ENCODE measurements around the gene ZGRF1.
"Not testable (repeated sequence)": the region's sequence is repeated elsewhere in the genome, so short reads cannot be mapped to it uniquely, and the experiment has no call there.

Gene ZGRF1

DNA sequence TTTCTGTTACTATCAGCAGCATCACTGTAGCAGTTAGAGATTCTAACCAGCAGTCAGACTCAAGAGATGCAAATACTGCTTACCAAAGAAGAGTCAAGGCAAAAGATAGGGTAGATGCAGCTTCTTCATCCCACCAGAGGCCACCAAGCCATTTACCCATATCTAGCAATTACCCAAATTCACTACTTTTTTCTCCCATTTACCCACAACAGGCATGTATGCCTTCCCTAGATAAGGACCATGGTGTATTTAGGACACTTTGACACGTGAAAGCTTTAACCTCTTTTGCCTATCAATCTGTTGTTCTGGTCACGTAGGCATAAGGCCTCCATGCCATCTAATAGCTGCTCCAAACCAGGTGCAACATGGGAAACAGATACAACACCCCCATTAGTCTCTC lies 5.8 kb upstream of the ZGRF1 start:
- ChIA-PET CTCF (interaction anchor here (1.0 to 2.5 kb wide), 4 partner anchors 38 to 309 kb away, joined by 3 to 10 read pairs (median 4); no protein-coding TSS in a partner anchor), POLR2A (no interaction called here)
- TF ChIP-seq, protein P1, sequence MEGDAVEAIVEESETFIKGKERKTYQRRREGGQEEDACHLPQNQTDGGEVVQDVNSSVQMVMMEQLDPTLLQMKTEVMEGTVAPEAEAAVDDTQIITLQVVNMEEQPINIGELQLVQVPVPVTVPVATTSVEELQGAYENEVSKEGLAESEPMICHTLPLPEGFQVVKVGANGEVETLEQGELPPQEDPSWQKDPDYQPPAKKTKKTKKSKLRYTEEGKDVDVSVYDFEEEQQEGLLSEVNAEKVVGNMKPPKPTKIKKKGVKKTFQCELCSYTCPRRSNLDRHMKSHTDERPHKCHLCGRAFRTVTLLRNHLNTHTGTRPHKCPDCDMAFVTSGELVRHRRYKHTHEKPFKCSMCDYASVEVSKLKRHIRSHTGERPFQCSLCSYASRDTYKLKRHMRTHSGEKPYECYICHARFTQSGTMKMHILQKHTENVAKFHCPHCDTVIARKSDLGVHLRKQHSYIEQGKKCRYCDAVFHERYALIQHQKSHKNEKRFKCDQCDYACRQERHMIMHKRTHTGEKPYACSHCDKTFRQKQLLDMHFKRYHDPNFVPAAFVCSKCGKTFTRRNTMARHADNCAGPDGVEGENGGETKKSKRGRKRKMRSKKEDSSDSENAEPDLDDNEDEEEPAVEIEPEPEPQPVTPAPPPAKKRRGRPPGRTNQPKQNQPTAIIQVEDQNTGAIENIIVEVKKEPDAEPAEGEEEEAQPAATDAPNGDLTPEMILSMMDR (IDR thresholded peaks at IDR 0.05; ENCODE audit: insufficient read depth, low read length, missing control alignments): no peak
- no peak for DNase-seq (ENCODE audit: low read depth, low spot score)
- H3K4me3 ChIP-seq (ENCODE audit: low read depth, low read length): no peak overlapping the region

DNA sequence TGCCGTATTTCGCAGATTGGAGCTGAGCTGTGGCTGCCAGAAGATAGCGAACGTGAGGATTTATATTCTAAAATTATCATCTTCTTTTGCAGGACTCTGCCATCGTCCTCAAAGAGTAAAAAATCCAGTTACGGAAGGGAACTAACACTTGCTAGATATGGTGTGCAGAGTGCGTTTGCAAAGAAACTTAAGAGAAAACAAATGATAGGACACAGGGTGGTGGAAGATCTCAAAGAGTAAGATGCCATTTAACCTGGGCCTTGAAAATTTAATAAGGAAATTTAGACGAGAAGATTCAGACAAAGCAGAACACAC lies 800 bp upstream of the ZGRF1 start:
- H3K4me3 ChIP-seq (ENCODE audit: low read depth, low read length): peak overlapping the region; percentile 87
- TF ChIP-seq, protein P1 (IDR thresholded peaks at IDR 0.05; ENCODE audit: insufficient read depth, low read length, missing control alignments): no peak
- POLR2A ChIA-PET: no interaction called here
- CTCF ChIA-PET: interaction anchor here (0.6 to 2.1 kb wide), 11 partner anchors 8 to 354 kb away, joined by 3 to 16 read pairs (median 4); no protein-coding TSS in a partner anchor
- no peak for DNase-seq (ENCODE audit: low read depth, low spot score)

DNA sequence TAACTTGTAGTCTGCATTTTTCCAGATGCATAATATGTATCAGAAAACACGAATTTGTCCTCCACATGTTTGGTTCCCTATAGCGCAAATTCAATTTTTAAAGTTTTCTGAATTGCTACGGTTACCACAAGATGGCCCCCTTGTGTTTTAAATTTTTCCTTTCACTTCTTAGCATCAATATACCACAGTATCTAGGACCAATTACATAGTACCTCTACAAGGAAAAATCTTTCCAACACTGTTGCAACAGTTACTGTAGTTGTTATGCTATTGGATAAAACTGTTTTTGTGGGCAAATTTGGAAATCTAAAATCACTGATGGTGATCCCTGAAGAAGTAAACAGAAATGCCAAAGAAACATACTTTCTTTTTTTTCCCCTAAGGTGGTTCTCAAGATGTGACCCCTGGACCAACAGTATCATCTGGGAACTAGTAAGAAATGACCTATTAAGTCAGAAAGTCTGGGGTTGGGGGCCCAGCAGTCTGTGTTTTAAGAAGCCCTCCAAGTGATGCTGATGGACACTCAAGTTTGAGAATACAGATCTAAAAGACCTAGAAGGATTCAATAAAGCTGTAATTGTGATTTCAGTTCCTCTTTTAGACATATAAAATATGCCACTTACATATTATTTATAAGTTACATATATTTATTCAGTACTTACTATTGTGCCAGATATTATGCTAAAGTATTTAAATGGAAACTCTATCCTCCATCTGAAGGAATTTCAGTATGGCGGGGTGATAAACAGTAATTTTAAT lies 3.1 kb downstream of the ZGRF1 start:
- DNase-seq (ENCODE audit: low read depth, low spot score): no peak

DNA sequence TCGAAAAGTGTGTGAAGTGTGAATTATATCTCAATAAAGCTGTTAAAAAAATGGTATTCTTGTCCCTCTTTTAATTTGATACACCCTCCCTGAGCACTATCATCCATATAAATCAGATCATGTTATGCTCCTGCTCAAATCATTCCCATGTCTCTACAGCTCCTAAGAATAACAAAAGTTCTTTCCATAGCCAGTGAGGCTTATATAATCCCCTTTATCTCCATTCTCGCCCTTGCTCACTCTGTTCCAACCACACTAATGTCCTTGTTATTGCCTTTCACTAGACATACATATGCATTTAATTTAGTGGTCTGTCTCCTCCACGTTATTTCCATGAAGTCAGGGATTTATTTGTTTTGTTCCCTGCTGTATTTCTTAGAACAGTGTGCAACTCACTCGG lies 10.5 kb downstream of the ZGRF1 start:
- ChIA-PET CTCF (interaction anchor here (1.1 to 2.4 kb wide), 3 partner anchors 22 to 302 kb away, joined by 3 to 5 read pairs (median 3); no protein-coding TSS in a partner anchor), POLR2A (no interaction called here)
- DNase-seq (ENCODE audit: low read depth, low spot score): no peak
- H3K4me3 ChIP-seq (ENCODE audit: low read depth, low read length): no peak overlapping the region
- TF ChIP-seq, protein P1 (IDR thresholded peaks at IDR 0.05; ENCODE audit: insufficient read depth, low read length, missing control alignments): no peak

More for the DNA sequence above, 3.1 kb downstream of the ZGRF1 start:
- POLR2A ChIA-PET: no interaction called here
- no peak overlapping the region for H3K4me3 ChIP-seq (ENCODE audit: low read depth, low read length)
- CTCF ChIA-PET: interaction anchor here (0.7 to 7.5 kb wide), 7 partner anchors 129 to 317 kb away, joined by 3 to 126 read pairs (median 3); no protein-coding TSS in a partner anchor
- TF ChIP-seq, protein P1 (IDR thresholded peaks at IDR 0.05; ENCODE audit: insufficient read depth, low read length, missing control alignments): peak; percentile 28

DNA sequence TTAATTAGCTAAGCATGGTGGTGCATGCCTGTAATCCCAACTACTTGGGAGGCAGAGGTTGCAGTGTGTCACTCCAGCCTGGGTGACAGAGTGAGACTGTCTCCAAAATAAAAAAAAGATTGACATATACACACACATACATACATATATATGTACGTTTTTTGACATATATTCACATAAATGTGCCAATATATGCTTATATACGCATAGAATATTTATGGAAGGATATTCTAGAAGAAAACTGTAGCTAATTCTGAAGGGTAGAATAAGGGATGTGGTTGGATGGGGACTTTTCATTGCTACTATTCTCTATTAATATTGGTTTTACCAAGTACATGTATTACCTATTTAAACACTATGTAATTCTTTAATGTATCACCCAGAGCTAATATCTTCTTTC lies 19.7 kb downstream of the ZGRF1 start:
- no peak overlapping the region for H3K4me3 ChIP-seq (ENCODE audit: low read depth, low read length)
- TF ChIP-seq, protein P1 (IDR thresholded peaks at IDR 0.05; ENCODE audit: insufficient read depth, low read length, missing control alignments): no peak
- ChIA-PET CTCF (interaction anchor here (1.3 kb wide), 1 partner anchor 13 kb away, joined by 7 read pairs; no protein-coding TSS in a partner anchor), POLR2A (no interaction called here)
- no peak for DNase-seq (ENCODE audit: low read depth, low spot score)

DNA sequence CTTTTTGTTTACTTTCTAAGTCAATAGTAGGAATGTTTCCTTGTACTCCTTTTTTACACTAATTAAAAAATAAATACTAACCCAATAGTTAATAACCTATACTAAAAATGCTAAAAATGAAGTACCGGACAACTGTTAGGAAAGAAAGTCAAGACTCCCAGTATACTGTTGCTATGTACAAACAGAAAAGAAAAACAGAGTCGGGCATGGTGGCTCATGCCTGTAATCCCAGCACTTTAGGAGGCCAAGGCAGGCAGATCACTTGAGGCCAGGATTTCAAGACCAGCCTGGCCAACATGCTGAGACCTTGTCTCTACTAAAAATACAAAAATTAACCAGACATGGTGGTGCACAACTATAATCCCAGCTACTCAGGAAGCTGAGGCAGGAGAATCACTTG lies 23.9 kb downstream of the ZGRF1 start:
- H3K4me3 ChIP-seq (ENCODE audit: low read depth, low read length); DNase-seq (ENCODE audit: low read depth, low spot score); POLR2A ChIA-PET: not testable (repeated sequence)
- CTCF ChIA-PET: interaction anchor here (1.8 to 4.2 kb wide), 2 partner anchors 8 to 290 kb away, joined by 4 to 20 read pairs; no protein-coding TSS in a partner anchor
